ENCODE data around the gene SOWAHA.

GRCh38 chr5:132829742-132830435 is 16.8 kb downstream of the SOWAHA start:
- TF ChIP-seq CTCF (IDR thresholded peaks at IDR 0.05) = peak; percentile 70
- peak; percentile 68 for TF ChIP-seq EZH2 (IDR thresholded peaks at IDR 0.05)
- TF ChIP-seq EZH2phosphoT487 (IDR thresholded peaks at IDR 0.05) = no peak
